ENCODE data around the gene MXRA5.
"Not testable (repeated sequence)": the region's sequence is repeated elsewhere in the genome, so short reads cannot be mapped to it uniquely, and the experiment has no call there.

Gene MXRA5

DNA sequence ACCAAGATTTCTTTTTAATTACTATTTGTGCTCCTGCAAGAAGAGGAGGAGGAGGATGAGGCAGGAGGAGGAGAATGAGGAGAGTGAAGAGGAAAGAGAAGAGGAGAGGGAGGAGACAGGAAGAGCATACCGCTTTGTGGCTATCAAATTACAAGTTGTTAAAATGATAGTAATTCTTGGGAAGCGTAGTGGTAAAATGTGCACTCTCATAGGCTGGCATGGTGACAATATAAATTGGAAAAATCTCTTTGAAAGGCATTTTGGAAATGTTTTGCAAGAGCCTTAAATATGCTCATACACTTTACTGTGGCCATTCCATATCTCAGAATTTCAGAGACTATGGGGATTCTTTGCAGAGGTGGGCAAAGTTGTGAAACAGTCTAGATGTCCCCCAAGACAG lies 53.2 kb downstream of the MXRA5 start:
- Histone ChIP-seq H3K4me3 (ENCODE audit: low read length) (no peak overlapping the region), H2AK5ac (ENCODE audit: low read length) (no peak overlapping the region), H2BK15ac (replicated peaks; ENCODE audit: low read depth) (no peak overlapping the region), H4K5ac (ENCODE audit: low read length) (no peak overlapping the region), H3K4ac (ENCODE audit: low read depth, low read length) (no peak overlapping the region), H3K9ac (ENCODE audit: low read length) (no peak overlapping the region), H3K4me2 (ENCODE audit: low read length) (no peak overlapping the region), H3K79me2 (ENCODE audit: control insufficient read depth, insufficient read depth, low read length) (no peaks in the 10 kb centered on the region), H2BK5ac (ENCODE audit: low read length) (no peak overlapping the region), H3K27me3 (ENCODE audit: insufficient read depth, low read length, poor library complexity) (no peaks in the 10 kb centered on the region), H3K27ac (ENCODE audit: low read depth, low read length) (no peak overlapping the region), H4K8ac (ENCODE audit: low read depth, low read length) (no peak overlapping the region), H3K18ac (ENCODE audit: low read length) (no peak overlapping the region), H3K23ac (ENCODE audit: low read length) (no peak overlapping the region), H3K36me3 (ENCODE audit: control insufficient read depth, insufficient read depth, low read length) (no peaks in the 10 kb centered on the region), H3K56ac (ENCODE audit: low read length) (no peak overlapping the region), H3K79me1 (ENCODE audit: low read length) (no peaks in the 10 kb centered on the region), H3K4me1 (ENCODE audit: control insufficient read depth, low read depth, low read length) (no peaks in the 10 kb centered on the region), H2BK120ac (ENCODE audit: low read depth, low read length) (no peak overlapping the region)
- WGBS (ENCODE audit: extremely low coverage, insufficient coverage, low lambda C conversion rate) = no CpG with 5 or more reads among the region's 2 CpGs
- DNase-seq = no peak

DNA sequence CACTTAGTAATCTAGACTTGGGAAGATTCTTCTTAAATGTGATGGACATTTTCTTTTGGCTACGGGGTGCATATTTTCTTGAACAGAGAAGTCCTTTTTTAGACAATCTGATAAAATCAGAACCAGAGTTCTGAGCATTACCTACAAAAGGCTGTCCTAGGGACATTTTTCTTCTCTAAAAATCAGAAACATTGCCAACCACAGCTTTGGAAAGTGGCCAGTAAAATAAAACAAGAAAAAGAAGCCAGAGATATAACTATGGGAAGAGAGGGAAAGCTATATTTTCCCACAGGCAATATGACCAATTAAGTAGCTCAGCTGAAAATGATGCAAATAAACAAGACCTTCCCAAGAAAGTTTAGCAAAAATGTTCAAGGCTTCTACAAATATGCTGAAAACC lies 55.9 kb downstream of the MXRA5 start:
- Histone ChIP-seq H3K18ac (ENCODE audit: low read length) (no peak overlapping the region), H3K4me2 (ENCODE audit: low read length) (no peak overlapping the region), H3K56ac (ENCODE audit: low read length) (no peak overlapping the region), H4K5ac (ENCODE audit: low read length) (no peak overlapping the region), H3K79me1 (ENCODE audit: low read length) (no peaks in the 10 kb centered on the region), H4K8ac (ENCODE audit: low read depth, low read length) (no peak overlapping the region), H2BK15ac (replicated peaks; ENCODE audit: low read depth) (no peak overlapping the region), H3K27ac (ENCODE audit: low read depth, low read length) (no peak overlapping the region), H3K4me1 (ENCODE audit: control insufficient read depth, low read depth, low read length) (no peaks in the 10 kb centered on the region), H3K4ac (ENCODE audit: low read depth, low read length) (no peak overlapping the region), H2BK120ac (ENCODE audit: low read depth, low read length) (no peak overlapping the region), H3K23ac (ENCODE audit: low read length) (no peak overlapping the region), H3K4me3 (ENCODE audit: low read length) (no peak overlapping the region), H2BK5ac (ENCODE audit: low read length) (no peak overlapping the region), H3K79me2 (ENCODE audit: control insufficient read depth, insufficient read depth, low read length) (no peaks in the 10 kb centered on the region), H3K9ac (ENCODE audit: low read length) (no peak overlapping the region), H3K36me3 (ENCODE audit: control insufficient read depth, insufficient read depth, low read length) (no peaks in the 10 kb centered on the region), H3K27me3 (ENCODE audit: insufficient read depth, low read length, poor library complexity) (no peaks in the 10 kb centered on the region), H2AK5ac (ENCODE audit: low read length) (no peak overlapping the region)
- WGBS (ENCODE audit: extremely low coverage, insufficient coverage, low lambda C conversion rate) = no CpG with 5 or more reads among the region's 1 CpG
- no peak for DNase-seq

DNA sequence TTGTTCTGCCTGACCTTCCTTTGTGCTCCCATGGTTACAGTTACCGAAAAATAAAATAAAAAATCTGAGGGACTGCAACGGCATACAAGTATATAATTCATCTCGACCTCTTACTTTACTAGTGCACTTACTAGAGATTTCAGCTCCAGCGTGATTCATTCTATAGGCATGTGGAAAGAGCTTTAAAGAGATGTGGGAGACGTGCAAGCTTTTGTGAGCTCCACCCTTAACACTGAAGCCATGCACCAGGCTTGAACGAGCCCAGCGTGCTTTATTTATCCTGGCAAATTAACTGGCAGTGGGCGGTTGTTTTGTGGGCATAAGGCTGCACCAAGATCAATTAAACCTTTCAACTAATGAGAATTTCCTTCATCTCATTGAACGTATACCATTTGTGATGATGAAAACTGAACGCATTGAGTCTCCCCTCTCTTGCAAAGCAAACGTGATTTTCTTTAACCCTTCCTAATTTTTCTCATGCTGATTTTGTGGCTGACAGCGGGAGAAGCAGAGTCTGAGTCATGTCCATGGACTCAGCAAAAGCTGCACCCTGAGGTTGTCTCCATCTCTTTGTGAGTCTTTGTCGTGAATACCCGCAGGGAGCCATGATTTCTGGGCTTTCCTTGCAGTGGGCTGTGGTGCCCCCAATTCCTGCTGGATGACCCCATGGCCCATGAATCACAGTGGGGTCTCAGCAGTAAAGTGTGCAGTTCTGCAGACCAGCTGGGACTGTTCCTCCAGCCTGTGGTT lies 60.1 kb downstream of the MXRA5 start:
- Histone ChIP-seq H2BK5ac (ENCODE audit: low read length) (no peak overlapping the region), H3K27ac (ENCODE audit: low read depth, low read length) (no peak overlapping the region), H3K27me3 (ENCODE audit: insufficient read depth, low read length, poor library complexity) (no peaks in the 10 kb centered on the region), H2AK5ac (ENCODE audit: low read length) (no peak overlapping the region), H3K79me1 (ENCODE audit: low read length) (no peaks in the 10 kb centered on the region), H3K4ac (ENCODE audit: low read depth, low read length) (no peak overlapping the region), H3K36me3 (ENCODE audit: control insufficient read depth, insufficient read depth, low read length) (no peaks in the 10 kb centered on the region), H3K4me1 (ENCODE audit: control insufficient read depth, low read depth, low read length) (no peaks in the 10 kb centered on the region), H3K56ac (ENCODE audit: low read length) (no peak overlapping the region), H2BK120ac (ENCODE audit: low read depth, low read length) (no peak overlapping the region), H3K9ac (ENCODE audit: low read length) (no peak overlapping the region), H3K79me2 (ENCODE audit: control insufficient read depth, insufficient read depth, low read length) (no peaks in the 10 kb centered on the region), H3K4me3 (ENCODE audit: low read length) (no peak overlapping the region), H3K4me2 (ENCODE audit: low read length) (no peak overlapping the region), H3K18ac (ENCODE audit: low read length) (no peak overlapping the region), H4K5ac (ENCODE audit: low read length) (no peak overlapping the region), H2BK15ac (replicated peaks; ENCODE audit: low read depth) (no peak overlapping the region), H3K23ac (ENCODE audit: low read length) (no peak overlapping the region), H4K8ac (ENCODE audit: low read depth, low read length) (no peak overlapping the region)
- DNase-seq = no peak
- no CpG with 5 or more reads among the region's 14 CpGs for WGBS (ENCODE audit: extremely low coverage, insufficient coverage, low lambda C conversion rate)

DNA sequence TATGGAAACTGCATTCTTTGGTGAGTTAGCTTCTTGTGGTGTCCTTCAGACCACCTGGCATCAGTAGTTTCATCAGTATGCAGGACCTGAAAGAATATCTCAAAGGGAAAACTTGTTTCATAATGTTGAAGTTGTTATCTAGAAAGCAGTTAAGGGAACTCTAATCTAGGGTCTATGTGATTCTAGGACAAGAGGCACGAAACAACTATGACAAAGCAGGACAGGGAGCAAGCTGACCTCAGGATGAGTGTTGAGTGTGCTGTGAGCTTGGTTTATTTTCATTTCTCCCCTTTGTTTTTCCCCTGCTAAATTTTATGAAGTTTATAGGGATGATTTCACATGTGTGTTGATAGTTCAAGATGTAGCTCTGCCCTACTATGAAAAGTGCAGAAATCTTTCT lies 65.7 kb downstream of the MXRA5 start:
- no peak overlapping the region for H2BK5ac ChIP-seq (ENCODE audit: low read length)
- no peak overlapping the region for H2BK15ac ChIP-seq (replicated peaks; ENCODE audit: low read depth)
- no peak for DNase-seq
- no peaks in the 10 kb centered on the region for H3K4me1 ChIP-seq (ENCODE audit: control insufficient read depth, low read depth, low read length)
- no peaks in the 10 kb centered on the region for H3K79me2 ChIP-seq (ENCODE audit: control insufficient read depth, insufficient read depth, low read length)
- no peak overlapping the region for H2AK5ac ChIP-seq (ENCODE audit: low read length)
- H3K23ac ChIP-seq (ENCODE audit: low read length) = no peak overlapping the region
- no peak overlapping the region for H3K18ac ChIP-seq (ENCODE audit: low read length)
- no peaks in the 10 kb centered on the region for H3K79me1 ChIP-seq (ENCODE audit: low read length)
- no peak overlapping the region for H3K4me3 ChIP-seq (ENCODE audit: low read length)
- H3K56ac ChIP-seq (ENCODE audit: low read length) = no peak overlapping the region
- H3K36me3 ChIP-seq (ENCODE audit: control insufficient read depth, insufficient read depth, low read length) = no peaks in the 10 kb centered on the region
- no peak overlapping the region for H3K4ac ChIP-seq (ENCODE audit: low read depth, low read length)
- no peak overlapping the region for H4K8ac ChIP-seq (ENCODE audit: low read depth, low read length)
- H3K27me3 ChIP-seq (ENCODE audit: insufficient read depth, low read length, poor library complexity) = no peaks in the 10 kb centered on the region
- WGBS (ENCODE audit: extremely low coverage, insufficient coverage, low lambda C conversion rate) = no CpG with 5 or more reads among the region's 1 CpG
- H4K5ac ChIP-seq (ENCODE audit: low read length) = no peak overlapping the region
- H3K4me2 ChIP-seq (ENCODE audit: low read length) = no peak overlapping the region
- H3K27ac ChIP-seq (ENCODE audit: low read depth, low read length) = no peak overlapping the region
- H2BK120ac ChIP-seq (ENCODE audit: low read depth, low read length) = no peak overlapping the region
- H3K9ac ChIP-seq (ENCODE audit: low read length) = no peak overlapping the region

DNA sequence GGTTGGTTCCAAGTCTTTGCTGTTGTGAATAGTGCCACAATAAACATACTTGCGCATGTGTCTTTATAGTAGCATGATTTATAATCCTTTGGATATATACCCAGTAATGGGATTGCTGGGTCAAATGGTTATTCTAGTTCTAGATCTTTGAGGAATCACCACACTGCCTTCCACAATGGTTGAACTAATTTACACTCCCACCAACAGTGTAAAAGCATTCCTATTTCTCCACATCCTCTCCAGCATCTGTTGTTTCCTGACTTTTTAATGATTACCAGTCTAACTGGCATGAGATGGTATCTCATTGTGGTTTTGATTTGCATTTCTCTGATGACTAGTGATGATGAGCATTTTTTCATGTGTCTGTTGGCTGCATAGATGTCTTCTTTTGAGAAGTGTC lies 72.8 kb downstream of the MXRA5 start:
- H3K4me1 ChIP-seq (ENCODE audit: control insufficient read depth, low read depth, low read length); H2AK5ac ChIP-seq (ENCODE audit: low read length); H3K36me3 ChIP-seq (ENCODE audit: control insufficient read depth, insufficient read depth, low read length); H3K4ac ChIP-seq (ENCODE audit: low read depth, low read length); H2BK15ac ChIP-seq (replicated peaks; ENCODE audit: low read depth); H4K5ac ChIP-seq (ENCODE audit: low read length); H3K4me3 ChIP-seq (ENCODE audit: low read length); H3K79me1 ChIP-seq (ENCODE audit: low read length); H4K8ac ChIP-seq (ENCODE audit: low read depth, low read length); H2BK5ac ChIP-seq (ENCODE audit: low read length); H2BK120ac ChIP-seq (ENCODE audit: low read depth, low read length); H3K18ac ChIP-seq (ENCODE audit: low read length); H3K56ac ChIP-seq (ENCODE audit: low read length); DNase-seq; H3K27me3 ChIP-seq (ENCODE audit: insufficient read depth, low read length, poor library complexity); H3K23ac ChIP-seq (ENCODE audit: low read length); H3K79me2 ChIP-seq (ENCODE audit: control insufficient read depth, insufficient read depth, low read length); H3K9ac ChIP-seq (ENCODE audit: low read length); H3K27ac ChIP-seq (ENCODE audit: low read depth, low read length); H3K4me2 ChIP-seq (ENCODE audit: low read length): not testable (repeated sequence)
- no CpG with 5 or more reads among the region's 1 CpG for WGBS (ENCODE audit: extremely low coverage, insufficient coverage, low lambda C conversion rate)

DNA sequence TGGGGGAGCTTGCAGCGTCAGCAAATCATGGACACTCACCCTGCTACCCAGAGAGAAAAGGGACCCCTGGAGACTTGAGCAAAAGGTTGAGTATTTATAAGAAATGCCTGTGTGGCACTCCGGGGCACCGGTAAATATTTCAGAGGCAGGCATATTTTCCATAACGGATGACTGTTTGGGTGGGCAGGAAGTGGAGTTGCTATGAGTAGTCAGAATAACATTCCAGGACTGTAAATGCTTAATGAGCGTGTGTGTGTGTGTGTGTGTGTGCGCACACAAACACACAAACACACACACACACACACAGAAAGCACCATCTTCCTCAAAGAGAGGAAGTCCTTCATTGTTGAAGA lies 74.6 kb downstream of the MXRA5 start:
- Histone ChIP-seq H4K8ac (ENCODE audit: low read depth, low read length) (no peak overlapping the region), H4K5ac (ENCODE audit: low read length) (no peak overlapping the region), H3K18ac (ENCODE audit: low read length) (no peak overlapping the region), H2BK120ac (ENCODE audit: low read depth, low read length) (no peak overlapping the region), H3K79me2 (ENCODE audit: control insufficient read depth, insufficient read depth, low read length) (no peaks in the 10 kb centered on the region), H3K9ac (ENCODE audit: low read length) (no peak overlapping the region), H2BK5ac (ENCODE audit: low read length) (no peak overlapping the region), H3K4me3 (ENCODE audit: low read length) (no peak overlapping the region), H3K27me3 (ENCODE audit: insufficient read depth, low read length, poor library complexity) (no peaks in the 10 kb centered on the region), H3K23ac (ENCODE audit: low read length) (no peak overlapping the region), H3K79me1 (ENCODE audit: low read length) (no peaks in the 10 kb centered on the region), H3K4ac (ENCODE audit: low read depth, low read length) (no peak overlapping the region), H2AK5ac (ENCODE audit: low read length) (no peak overlapping the region), H2BK15ac (replicated peaks; ENCODE audit: low read depth) (no peak overlapping the region), H3K56ac (ENCODE audit: low read length) (no peak overlapping the region), H3K4me2 (ENCODE audit: low read length) (no peak overlapping the region), H3K36me3 (ENCODE audit: control insufficient read depth, insufficient read depth, low read length) (no peaks in the 10 kb centered on the region), H3K4me1 (ENCODE audit: control insufficient read depth, low read depth, low read length) (no peaks in the 10 kb centered on the region), H3K27ac (ENCODE audit: low read depth, low read length) (no peak overlapping the region)
- DNase-seq = no peak
- no CpG with 5 or more reads among the region's 6 CpGs for WGBS (ENCODE audit: extremely low coverage, insufficient coverage, low lambda C conversion rate)

Data from mesendoderm (in vitro differentiated cells).